ENCODE measurements around the gene PSME2.
A peak's percentile ranks its signal among the peaks of the same experiment; 100 is the strongest.

PSME2 gene

DNA sequence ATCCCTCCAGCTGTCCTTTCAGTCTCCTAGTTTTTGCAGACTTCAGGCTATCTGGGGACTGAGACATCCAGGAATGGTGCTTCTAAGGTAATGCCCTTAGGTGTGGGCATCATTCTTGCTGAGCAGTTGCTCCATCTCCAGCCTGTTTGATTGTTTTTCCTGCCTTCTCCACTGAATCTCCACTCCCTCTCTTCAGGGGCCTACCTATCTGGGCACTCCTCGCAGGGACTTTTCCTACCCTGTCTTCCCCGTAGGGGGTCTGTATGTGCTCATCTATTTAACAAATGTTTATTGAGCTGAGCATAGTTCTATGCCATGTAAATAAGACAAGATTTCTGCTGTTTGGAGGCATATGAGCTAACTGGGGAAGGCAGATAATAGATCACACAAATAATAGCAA is 13.4 kb downstream of the PSME2 start:
- no peak for DNase-seq

DNA sequence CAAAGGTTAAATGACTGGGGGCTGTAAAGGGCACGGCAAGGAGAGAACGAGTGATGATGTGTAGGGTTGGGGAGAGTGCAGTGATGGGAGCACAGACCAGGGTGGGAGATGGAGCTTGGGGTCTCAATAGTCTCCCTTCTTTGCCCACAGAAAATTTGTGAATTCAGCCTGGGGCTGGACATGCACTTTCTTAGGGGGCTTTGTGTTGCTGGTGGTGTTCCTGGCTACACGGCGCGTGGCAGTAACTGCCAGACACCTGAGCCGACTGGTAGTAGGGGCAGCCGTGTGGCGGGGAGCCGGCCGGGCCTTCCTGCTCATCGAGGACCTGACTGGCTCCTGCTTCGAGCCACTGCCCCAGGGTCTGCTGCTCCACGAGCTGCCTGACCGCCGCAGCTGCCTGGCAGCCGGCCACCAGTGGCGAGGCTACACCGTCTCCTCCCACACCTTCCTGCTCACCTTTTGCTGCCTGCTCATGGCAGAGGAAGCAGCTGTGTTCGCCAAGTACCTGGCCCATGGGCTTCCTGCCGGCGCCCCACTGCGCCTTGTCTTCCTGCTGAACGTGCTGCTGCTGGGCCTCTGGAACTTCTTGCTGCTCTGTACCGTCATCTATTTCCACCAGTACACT is 14.2 kb downstream of the PSME2 start:
- DNase-seq: no peak

DNA sequence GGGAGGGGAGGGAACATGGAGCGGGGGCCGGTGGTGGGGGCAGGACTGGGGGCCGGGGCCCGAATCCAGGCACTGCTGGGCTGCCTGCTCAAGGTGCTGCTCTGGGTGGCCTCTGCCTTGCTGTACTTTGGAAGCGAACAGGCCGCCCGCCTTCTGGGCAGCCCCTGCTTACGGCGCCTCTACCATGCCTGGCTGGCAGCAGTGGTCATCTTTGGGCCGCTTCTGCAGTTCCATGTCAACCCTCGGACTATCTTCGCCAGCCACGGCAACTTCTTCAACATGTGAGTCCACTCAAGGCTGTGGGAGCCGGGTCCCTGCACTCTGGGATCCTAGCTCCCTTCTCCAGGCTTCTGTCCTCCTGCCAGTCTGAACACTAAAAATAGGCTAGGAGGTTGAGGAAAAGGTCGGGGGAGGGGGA is 14.9 kb downstream of the PSME2 start:
- DNase-seq: no peak

DNA sequence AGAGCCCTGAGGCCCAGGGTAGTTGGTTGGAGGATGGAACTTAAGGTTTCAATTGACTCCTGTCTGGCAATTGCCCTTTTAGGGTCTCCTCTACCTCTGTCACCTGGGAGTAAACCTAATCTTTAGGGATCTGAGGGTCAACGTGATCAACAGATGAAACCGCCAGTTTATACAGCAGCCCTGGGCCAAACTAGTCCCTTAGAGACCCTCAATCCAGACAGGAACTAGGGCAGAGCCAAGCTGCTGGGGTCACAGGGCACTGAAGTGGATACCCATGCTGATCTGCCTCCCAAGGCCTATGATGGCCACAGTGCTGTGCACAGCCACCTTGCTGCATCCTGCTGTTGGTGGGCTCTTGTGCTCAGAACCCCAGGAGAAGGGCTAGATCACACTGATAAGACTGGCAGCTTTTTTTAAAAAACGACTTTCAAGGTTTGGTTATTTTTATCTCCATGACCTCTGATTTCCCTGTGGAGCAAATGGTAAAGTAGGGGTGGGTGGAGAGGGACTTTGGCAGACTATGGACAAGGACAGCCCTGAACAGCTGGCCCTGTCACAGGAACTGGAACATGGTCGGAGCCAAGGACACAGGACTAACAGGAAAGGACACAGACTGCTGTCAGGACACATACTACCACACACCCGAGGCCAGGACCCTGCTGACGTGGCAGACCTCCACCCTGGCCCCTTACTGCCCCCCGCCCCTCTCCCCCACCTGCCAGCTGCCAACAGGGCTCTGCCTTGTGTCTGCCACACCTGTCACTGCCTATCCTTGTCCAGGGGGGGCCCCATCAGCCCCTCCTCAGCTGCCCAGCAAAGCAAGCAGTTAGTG is 15.5 kb downstream of the PSME2 start:
- DNase-seq: no peak

DNA sequence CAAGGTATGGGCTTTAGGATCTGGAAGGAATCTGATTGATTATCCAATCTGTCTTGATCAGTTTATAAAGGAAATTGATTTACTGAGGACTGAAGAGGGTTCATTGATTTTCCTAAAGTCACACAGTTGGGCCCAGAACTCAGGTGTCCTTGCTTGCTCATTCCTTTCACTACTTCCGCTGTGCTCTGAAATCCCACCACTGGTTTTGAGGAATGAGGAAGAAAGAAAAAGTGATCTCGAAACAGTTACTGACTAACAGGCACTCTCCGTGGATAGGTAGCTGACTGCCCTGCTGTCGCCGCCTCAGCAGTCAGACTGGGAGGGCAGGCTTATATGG is 16.1 kb downstream of the PSME2 start, which contains the start of gene FITM1:
Gene FITM1, plus strand, starts transcription at position 280 of the 337 bp plus-strand sequence. CDS start 905 bp downstream, outside the sequence.
- no peak for DNase-seq

DNA sequence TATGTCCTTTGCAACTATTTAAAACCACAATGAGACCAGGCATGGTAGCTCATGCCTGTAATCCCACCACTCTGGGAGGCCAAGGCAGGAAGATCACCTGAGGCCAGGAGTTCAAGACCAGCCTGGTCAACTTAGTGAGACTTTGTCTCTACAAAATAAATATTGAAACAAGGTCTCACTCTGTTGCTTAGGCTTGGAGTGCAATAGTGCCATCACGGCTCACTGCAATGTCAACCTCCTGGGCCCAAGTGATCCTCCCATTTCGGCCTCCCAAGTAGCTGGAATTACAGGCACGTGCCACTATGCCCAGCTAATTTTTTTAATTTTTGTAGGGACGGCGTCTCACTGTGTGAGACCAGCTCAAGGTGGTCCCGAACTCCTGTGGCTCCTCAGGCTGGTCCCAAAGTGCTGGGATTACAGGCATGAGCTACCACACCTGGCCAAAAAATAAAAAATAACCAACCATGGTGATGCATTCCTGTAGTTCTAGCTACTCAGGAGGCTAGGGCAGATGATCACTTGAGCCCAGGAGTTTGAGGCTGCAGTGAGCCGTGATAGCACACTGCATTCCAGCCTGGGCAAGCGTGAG is 16.9 kb downstream of the PSME2 start:
- DNase-seq: no peak

DNA sequence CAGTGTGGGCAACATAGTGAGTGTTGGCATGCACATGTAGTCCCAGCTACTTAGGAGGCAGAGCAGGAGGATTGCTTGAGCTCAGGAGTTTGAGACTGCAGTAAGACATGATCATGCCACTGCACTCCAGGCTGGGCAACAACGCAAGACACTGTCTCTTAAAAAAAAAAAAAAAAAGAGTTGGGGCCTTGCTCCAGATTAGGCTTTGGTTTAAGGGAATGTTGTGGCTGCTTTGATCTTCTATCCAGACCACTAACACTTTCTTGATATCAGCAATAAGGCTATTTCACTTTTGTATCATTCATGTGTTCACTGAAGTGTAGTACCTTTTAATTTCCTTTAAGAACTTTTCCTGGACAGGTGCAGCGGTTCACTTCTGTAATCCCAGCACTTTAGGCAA is 18.7 kb downstream of the PSME2 start:
- no peak for DNase-seq

DNA sequence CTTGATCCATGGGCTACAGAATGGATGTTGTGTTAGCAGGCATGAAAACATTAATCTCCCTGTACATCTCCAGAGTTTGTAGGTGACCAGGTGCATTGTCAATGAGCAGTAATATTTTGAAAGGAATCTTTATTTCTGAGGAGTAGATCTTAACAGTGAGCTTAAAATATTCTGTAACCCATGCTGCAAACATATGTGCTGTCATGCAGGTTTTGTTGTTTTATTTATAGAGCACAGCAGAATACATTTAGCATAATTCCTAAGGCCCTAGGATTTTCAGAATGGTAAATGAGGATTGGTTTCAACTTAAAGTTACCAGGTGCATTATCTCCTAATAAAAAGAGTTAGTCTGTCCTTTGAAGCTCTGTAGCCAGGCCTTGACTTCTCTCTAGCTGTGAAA is 19.5 kb downstream of the PSME2 start:
- DNase-seq: no peak

DNA sequence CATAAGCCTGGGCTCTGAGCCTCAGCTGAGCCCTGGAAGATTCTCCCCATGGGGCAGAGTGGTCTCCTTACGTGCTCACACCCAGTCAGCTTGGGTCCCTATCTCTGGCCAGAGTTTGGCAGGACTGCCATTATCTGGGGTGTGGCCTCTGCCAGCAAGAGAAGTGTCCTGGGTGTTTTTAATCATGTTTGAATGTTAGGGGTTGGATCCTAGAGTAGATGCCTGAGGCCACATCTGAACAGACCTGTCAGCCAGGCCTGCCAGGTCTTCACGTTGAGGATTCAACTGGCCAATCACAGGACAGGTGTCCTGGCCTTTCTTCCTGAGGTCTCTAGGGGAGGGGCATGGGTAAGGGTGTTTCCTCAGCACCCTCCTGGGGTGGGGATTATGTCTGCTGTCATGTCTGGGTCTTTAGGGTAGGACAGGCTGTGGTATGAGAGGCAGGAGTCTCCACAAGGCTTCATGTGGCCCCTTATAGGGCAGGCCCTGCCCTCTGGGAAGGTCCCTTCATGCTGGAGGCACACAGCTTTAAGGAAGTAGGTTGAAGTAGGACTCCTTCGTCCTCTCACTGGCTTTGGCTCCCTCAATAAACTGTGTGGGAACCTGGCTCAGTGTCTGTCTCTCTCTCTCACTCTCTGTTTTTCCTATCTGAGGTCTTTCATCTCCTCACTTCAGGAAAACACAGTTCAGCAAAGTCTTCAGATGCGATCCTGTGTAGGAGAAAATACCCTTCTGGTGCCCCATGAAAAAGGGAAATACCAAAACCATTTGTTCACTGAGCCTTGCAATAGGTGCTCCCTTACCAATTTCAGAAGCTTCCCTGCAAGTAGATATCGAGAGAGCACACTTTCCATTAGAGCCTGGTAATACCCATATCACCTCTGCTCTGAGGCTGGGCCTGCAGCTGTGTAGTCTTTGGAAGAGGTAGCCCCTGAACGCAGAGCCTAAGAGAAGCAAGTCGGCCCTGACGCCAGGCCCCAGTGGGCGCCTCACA is 22.7 kb downstream of the PSME2 start:
- DNase-seq: no peak

DNA sequence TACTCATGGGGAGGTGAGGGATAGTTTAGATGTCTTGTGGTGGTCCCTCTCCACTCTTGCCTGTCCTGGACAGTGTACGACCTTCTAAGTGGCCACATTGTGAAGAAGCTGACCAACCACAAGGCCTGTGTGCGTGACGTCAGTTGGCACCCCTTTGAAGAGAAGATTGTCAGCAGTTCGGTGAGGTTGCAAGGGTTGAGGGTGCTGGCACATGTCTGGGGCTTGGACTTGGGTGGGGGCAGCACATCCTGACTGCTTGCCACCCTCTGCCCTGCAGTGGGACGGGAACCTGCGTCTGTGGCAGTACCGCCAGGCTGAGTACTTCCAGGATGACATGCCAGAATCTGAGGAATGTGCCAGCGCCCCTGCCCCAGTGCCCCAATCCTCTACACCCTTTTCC is 23.5 kb downstream of the PSME2 start:
- no peak for DNase-seq

DNA sequence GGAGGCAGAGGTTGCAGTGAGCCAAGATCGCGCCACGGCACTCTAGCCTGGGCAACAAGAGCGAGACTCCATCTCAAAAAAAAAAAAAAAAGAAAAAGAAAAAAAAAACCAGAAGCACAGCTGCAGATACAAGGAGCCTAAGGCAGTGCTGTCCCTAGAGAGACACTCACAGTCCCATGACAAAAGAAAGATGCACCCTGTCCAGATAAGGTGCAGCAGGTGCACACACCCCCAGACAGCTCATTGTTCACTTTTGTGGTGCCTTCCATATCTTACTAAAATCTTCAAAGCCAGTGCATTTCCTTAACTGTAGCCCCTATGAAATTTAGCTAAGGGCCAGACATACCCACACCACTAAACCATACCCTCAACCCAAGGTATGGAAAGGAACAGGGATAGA is 24.0 kb downstream of the PSME2 start:
- no peak for DNase-seq

DNA sequence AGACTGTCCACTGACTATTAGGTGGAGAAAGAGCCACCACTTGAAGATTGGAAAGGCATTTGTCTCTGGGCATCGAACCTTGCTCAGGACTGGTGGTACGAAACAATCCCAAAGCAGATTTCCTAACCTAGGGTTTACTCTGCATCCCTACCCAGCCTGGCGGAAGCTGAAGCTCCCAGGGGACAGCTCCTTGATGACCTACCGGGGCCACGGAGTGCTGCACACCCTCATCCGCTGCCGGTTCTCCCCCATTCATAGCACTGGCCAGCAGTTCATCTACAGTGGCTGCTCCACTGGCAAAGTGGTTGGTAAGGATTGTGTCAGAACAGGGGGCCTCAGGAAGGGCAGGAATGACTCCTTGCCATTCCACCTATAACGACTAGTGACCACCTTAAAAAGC is 25.2 kb downstream of the PSME2 start:
- no peak for DNase-seq

DNA sequence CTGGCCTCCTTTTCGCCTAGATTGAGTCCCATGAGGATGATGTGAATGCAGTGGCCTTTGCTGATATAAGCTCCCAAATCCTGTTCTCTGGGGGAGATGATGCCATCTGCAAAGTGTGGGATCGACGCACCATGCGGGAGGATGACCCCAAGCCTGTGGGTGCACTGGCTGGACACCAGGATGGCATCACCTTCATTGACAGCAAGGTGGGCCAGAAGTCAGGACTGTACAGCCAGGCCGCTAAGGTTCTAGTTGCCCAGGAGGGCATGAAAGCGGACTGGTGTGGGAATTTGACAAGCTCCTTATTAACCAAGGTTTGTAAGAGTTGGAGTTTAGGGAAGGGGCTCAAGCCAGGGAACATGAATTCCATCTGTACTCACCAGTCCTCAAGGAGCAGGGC is 26.7 kb downstream of the PSME2 start:
- DNase-seq: no peak

DNA sequence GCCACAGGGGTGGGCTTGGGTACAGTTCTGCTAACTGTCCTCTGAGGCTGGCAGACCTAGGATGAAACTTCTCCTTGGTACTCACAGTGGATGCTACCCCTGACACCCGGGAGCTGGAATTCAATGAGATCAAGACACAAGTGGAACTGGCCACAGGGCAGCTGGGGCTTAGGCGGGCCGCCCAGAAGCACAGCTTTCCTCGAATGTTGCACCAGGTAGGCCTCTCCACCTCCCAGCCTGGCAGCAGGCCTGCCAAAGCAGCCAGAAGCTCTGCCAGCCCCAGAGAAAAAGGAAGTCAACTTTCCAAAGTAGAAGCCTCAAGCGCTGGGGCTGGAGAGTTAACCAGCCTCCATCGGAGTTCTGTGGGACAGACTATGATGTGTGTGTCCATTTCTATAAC is 29.2 kb downstream of the PSME2 start:
- no peak for DNase-seq

DNA sequence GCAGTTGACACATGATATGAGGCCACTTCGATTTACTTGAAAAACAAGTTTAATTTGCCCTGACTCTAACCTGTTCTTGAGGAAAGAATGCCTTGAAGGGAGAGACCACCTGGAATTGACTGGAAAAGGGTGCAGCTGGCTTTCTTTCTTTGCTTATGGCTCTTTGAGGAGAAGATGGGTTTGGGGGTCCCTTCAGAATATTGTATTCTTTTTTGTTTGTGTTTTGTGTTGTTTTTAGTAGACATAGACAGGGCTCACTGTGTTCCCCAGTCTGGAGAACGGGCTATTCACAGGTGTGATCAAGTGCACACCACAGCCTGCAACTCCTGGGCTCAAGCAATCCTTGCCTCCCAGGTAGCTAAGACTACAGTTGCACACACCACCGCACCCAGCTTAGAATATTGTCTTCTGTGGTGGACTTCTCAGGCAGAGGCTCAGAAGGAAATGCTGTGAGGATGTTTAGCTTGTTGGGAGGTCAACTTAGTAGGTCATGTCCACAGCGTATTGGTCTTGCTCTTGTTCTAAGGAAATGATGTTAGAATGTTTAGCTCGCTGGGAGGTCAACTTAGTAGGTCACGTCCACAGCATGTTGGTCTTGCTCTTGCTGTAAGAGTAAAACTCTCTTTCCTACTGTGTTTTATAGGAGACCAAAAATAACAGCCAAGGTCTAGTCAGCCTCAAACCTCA is 30.1 kb downstream of the PSME2 start:
- DNase-seq: no peak

DNA sequence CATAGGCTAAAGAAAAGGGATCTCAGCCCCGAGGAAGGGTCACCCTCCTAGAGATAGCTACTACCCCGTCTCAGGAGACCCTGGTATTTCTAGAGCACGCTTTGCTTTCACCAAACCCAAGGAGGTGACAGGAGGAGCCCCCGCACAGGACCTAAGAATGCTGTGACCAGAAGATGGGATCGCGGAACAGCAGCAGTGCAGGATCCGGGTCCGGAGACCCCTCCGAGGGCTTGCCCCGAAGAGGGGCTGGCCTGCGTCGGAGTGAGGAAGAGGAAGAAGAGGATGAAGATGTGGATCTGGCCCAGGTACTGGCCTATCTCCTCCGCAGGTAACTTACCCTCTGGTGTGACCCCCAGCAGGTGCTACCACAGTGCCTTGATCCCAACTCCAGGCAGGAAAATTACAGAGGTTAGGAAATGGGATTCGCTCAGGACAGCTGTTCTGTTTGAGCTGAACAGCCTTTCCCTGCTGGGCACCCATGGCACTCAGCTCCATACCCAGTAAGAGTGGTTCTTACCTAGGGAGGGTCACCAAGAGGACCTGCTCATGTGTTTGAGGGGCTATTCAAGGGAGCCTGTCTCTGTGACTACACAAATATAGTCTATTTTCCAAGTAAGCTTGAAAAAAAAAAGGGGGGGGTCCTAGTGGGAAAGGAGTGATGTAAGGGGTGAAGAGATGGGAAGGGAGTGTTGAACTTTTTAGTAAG is 30.8 kb downstream of the PSME2 start:
- no peak for DNase-seq

DNA sequence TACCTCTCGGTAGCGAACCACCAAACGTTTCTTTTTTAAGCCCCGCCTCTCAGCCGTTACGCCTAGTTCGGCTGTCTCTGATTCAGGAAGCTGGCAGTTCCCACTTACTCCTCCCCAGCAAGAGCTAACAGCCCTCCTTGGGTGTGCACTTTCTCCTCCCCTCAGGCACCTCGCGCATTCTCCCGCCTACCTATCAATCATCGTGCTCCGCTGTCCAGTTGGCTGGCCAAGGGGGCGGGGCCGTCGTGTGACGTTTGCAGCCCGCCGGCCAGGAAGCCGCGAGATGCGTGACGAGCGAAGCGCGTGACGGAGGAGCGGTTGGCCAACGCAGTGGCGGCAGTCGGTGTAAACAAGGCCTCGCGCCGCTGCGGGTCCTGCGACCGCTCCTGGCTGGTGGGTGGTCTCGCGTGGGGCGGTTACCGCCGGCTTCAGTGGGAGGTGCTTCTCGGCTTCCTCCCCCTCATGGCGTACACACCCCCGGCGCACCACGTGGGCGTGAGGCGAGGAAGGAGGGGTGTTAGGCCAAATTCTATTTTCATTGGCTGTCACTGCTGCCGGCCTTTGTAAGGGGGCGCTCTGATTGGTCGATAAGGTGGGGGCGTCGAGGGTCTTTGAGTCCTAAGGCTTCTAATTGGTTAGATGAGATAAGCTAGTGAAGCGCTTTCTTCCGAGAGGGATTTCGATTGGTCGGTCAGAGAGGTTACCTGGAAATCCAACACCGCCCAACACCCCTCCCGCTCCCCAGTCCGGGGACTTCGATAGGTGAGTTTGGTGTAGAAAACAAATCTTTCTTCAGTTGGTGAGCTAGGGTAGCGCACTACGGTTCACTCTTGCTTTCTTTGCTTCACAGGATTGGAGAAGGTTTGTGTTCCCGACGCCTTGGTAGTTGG is 31.6 kb downstream of the PSME2 start, which contains the start of the genes DCAF11 and NRL:
Gene DCAF11, plus strand, starts transcription at position 246 of the 890 bp plus-strand sequence. CDS start 818 bp downstream, outside the sequence.
Gene NRL, minus strand, starts transcription at position 418 of the 890 bp plus-strand sequence. CDS start 32,101 bp downstream, outside the sequence.
- DNase-seq: peak; percentile 97

DNA sequence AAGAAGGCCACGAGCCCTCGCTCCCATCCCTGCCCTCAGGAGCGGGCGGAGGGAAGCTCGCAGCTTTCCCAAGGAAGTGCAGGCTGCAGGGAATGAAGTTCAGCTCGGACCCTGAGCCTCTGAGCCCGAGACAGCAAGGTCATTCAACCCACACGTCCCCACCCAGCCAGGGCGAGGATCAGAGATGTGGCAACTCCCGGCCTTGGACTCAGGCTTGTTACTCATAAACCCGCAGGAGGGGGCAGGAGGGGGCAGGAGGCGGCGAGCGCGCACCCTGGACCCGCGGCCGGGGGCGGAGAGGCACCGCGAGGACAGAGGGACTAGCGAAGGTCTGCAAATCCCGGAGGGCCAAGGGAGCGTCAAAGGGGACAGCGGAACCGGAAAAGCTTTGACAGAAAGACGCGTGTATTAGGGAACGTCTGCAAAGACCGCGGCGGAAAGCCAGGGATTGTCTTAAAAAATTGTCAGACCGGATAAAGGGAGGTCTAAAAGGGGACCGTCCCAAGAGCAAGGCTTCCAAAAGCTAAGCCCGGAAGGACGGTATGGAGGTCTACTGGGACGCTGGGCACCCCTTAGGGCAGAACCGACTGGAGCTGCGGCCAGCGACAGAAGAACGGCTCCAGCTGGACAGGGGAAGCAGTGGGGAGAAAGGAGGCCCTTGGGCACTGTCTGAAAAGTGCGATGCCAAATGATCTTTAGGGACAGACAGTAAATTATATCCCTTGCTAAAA is 32.4 kb downstream of the PSME2 start:
- peak; percentile 62 for DNase-seq

DNA sequence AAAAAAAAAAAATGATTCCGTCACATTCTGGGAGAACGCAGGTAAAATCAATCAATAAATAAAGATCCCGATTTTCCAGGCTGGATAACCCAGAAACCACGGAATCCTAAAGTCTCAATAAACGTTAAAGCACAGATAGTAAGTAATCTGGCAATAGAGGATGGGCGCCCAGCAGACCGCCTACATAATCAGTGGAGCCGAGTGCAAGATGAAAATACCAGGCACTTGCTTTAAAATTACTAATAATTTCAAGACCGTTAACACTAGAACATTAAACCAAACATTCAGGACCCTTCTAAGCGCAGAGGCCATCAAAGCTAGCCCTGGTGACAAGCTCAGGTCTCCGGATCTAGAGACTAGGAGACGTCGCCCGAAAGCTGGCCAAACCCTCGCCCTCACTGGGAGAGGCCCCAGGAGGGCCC is 33.0 kb downstream of the PSME2 start:
- DNase-seq: no peak

DNA sequence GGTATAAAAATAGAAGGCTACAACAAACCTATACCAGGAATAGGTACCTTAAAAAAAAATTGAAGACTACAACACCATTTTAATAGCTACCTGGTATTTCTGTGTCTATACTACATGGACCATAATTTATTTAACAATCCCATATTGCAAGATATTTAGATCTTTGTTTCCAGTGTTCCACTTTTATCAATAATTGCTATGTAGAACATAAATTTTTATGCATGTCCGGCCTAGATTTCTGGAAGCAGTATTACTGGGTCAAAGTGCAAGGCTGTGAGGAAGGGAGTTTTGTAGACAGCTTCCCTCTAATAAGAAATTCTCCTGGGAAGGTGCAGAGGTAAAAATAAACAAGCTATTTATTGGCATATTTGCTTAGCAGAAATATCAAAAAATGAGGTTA is 35.9 kb downstream of the PSME2 start:
- DNase-seq: no peak
